Retinal pigment epithelial cell (primary cell): ENCODE results near the gene FAIM2.

ENCODE experiments used
- DNase-seq: peaks from one replicate; pipeline ENCODE4 v3.0.0-alpha.2; 2010; ENCODE audit warnings: low read depth
- H3K4me3 ChIP-seq: 2 replicates; pipeline ENCODE4 v1.5.1; 2011; ENCODE audit warnings: mild to moderate bottlenecking, low read length, control low read depth, moderate library complexity
- TF ChIP-seq, protein P1 (sequence below): conservative IDR thresholded peaks from 2 replicates; pipeline ENCODE4 v1.5.1; 2011; ENCODE audit warnings: low read depth, low read length, control low read depth, inconsistent platforms

FAIM2 gene

DNA sequence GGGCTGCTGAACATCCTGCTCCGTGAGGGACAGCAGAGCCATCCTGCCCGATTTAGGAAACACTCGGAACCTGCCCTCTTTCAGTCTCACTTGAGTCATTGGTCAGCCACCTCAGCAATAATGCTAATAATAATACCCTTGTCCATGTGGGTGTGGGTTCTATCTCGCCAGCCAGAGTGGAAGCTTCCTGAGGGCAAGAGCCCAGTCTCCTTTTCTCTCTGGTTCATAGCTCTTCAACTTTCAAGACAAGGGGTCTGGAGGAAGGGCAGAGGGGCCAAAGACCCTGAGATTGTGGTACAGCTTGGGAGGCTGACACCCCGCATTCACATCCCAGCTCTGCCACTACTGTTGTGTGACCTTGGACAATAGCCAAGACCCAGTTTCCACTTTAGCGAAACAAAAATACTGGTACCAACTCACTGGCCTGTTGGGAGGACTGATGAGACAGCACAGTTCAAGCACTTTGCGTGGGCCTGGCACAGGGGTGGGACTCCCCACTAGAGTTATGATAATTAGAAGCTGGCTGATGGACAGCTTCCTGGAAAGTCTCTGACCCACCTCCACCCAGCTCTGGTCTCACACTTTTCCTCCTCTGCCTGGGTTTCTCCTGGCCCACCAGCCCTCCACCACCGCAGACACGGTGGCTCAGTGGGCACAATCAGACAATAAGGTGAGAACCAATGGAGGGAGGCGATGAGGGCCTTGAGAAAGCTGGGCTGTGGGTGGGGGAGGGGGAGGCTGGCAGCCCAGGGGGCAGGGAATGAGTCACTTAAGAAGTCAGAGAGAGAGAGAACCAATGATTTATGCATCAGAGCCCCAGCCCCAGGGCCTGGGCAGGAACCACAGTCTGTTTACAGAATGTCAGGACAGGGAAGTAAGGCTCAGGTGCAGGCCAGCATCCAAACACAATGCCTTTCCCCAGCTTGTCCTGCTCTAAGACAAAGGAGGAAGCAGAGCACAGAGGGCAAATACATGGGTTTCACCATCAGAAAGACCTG, 9.6 kb downstream of the FAIM2 start:
- TF ChIP-seq, protein P1, sequence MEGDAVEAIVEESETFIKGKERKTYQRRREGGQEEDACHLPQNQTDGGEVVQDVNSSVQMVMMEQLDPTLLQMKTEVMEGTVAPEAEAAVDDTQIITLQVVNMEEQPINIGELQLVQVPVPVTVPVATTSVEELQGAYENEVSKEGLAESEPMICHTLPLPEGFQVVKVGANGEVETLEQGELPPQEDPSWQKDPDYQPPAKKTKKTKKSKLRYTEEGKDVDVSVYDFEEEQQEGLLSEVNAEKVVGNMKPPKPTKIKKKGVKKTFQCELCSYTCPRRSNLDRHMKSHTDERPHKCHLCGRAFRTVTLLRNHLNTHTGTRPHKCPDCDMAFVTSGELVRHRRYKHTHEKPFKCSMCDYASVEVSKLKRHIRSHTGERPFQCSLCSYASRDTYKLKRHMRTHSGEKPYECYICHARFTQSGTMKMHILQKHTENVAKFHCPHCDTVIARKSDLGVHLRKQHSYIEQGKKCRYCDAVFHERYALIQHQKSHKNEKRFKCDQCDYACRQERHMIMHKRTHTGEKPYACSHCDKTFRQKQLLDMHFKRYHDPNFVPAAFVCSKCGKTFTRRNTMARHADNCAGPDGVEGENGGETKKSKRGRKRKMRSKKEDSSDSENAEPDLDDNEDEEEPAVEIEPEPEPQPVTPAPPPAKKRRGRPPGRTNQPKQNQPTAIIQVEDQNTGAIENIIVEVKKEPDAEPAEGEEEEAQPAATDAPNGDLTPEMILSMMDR = no peak
- no peak for DNase-seq
- no peak overlapping the region for H3K4me3 ChIP-seq

DNA sequence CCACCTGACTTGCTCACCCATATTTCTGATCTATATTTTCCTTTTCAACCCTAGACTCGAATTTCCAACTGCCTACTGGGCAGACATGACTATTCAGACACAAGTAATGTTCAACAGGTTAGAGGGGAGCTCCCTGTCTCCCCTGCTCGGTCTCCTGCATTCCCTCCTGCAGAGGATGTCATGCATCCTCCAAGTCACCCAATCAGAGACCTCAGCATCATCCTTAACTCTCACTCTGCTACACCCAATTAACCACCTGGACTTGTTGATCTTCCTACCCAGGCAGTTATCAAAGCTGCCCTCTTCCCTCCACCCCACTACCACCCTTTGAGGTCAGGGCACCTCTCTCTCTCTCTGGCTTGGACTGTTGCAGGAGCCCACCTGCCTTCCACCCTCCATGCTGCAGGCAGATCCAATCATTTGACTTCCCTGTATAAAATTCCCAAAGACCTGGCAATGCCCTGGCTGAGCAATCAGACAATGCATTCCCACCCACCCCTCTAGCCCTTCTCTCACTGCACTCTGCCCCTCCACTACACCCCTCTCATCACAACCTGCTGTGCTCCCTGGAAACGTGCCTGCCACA, 10.9 kb downstream of the FAIM2 start:
- no peak for DNase-seq
- TF ChIP-seq, protein P1 = no peak
- no peak overlapping the region for H3K4me3 ChIP-seq

DNA sequence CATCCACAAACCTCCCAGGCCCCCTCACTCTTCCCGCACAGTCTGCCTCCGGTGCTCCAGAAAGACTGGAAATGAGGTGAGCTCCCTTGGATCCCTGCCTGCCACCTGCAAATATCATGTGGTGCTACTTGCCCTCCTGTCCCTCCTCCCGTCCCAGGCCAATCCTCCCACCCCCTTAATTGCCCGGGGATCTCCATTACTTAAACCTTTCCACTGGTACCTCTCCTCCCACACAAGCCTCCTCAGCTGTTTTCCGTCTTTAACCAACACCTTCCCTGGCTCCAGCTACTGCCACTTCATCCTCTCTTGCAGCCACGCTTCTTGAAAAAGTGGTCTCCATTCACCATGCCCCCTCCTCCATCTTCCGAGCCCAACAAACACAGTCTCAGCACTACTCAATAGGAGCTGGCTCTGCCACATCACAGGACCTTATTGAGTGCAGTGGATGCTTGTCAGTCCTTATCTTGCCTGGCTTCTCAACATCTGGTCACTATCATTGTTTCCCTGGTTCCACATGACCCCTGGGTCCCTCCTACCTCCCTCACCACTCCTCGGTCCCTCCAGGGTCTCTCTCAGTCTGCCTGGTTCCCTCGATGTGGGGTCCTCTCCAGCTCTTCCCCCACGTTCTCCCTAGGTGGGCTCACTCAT, 11.5 kb downstream of the FAIM2 start:
- TF ChIP-seq, protein P1 = no peak
- H3K4me3 ChIP-seq = no peak overlapping the region
- no peak for DNase-seq

DNA sequence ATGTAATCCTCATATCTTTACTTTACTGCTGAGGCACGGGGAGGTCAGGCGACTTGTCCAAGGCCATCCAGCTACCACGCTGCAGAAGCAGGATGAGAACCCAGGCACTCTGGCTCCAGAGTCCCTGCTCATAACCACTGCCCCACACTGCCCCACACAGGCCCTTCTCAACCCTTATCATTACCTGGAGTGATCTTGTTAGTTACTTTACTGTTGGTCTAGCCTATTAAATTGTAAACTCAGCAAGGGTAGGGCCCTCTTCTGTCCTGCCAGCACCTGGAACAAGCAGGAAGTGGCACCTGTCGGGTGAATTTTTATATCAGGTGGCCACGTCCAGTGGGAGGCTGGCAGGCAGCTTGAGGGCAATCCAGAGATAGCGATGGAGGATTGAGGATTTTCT, 12.2 kb downstream of the FAIM2 start:
- TF ChIP-seq, protein P1 = no peak
- no peak for DNase-seq
- H3K4me3 ChIP-seq = no peak overlapping the region

DNA sequence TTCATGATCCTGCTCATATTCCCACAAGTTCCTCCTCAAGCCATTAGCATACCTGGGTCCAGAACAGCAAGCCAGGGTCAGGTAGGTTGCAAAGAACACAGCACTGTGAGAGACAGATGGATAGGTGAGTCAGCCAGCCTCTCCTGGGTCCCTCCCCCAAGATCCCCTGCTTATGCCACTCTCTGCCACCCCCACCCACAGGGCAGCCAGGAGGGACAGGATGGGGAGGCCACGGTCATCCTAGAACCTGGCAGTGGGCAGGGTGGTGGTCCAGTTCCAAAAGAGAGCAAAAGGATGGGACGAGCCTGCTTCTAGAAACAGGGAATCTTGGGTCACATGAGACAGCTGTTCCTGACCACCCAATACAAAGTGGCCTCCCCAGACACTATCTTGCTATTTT, 12.7 kb downstream of the FAIM2 start:
- no peak overlapping the region for H3K4me3 ChIP-seq
- TF ChIP-seq, protein P1 = no peak
- DNase-seq = no peak

DNA sequence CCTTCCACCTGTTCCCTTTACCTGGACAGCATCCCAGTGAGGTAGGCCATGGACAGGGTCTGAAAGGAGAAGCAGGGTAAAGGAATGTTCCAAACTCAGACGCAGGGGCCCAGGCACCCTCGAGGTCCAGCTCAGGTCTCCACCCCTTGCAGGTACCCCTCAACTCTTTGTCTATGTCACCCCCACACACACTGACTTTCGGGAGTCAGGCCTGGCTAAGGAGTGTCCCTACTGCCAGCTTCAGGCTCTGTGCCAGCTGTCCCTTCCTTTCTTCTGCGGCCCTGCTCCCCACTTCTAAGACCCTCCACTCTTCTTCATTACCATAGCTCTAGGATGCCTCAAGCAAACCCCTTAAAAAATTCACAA, 13.6 kb downstream of the FAIM2 start:
- H3K4me3 ChIP-seq = no peak overlapping the region
- no peak for DNase-seq
- TF ChIP-seq, protein P1 = no peak
